IMR-90 (cell line): Measurements from ENCODE around the gene FNDC3B.

Source experiments
- CTCF ChIP-seq: conservative IDR thresholded peaks from 2 replicates; pipeline ENCODE4 v1.5.1; 2012; ENCODE audit warnings: mild to moderate bottlenecking, low read depth, low read length, improper control_type of control experiment
- POLR2A ChIP-seq: IDR thresholded peaks from 2 replicates; pipeline ENCODE4 v1.6.1; 2012; ENCODE audit warnings: mild to moderate bottlenecking, low read depth, low read length
- USF2 ChIP-seq: fragments of 150-350 bp; IDR thresholded peaks from 2 replicates; pipeline ENCODE4 v1.6.1; 2017; ENCODE audit warnings: mild to moderate bottlenecking, antibody characterized with exemption, low read length, low read depth

GRCh38 chr3:172052405-172052804 lies 13.0 kb downstream of the FNDC3B start:
- TF ChIP-seq CTCF (no peak), POLR2A (no peak), USF2 (no peak)
